ENCODE results near the gene RABGAP1L. TPM values are rescaled to one million over a fixed set of nuclear protein-coding genes. Genes with fewer than 3 reads are reported as not detected.

Gene RABGAP1L
- total RNA-seq, 6 experiments from 2014 or later, result 11.7 to 23.1 (median 18.5) TPM

- TF ChIP-seq, protein P1, sequence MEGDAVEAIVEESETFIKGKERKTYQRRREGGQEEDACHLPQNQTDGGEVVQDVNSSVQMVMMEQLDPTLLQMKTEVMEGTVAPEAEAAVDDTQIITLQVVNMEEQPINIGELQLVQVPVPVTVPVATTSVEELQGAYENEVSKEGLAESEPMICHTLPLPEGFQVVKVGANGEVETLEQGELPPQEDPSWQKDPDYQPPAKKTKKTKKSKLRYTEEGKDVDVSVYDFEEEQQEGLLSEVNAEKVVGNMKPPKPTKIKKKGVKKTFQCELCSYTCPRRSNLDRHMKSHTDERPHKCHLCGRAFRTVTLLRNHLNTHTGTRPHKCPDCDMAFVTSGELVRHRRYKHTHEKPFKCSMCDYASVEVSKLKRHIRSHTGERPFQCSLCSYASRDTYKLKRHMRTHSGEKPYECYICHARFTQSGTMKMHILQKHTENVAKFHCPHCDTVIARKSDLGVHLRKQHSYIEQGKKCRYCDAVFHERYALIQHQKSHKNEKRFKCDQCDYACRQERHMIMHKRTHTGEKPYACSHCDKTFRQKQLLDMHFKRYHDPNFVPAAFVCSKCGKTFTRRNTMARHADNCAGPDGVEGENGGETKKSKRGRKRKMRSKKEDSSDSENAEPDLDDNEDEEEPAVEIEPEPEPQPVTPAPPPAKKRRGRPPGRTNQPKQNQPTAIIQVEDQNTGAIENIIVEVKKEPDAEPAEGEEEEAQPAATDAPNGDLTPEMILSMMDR (IDR thresholded peaks at IDR 0.05), result no peak
- no peak for TF ChIP-seq POLR2A (IDR thresholded peaks at IDR 0.05)
- no peak for ATAC-seq
- H3K36me3 ChIP-seq, result no peaks in the 10 kb centered on the region
- no peak overlapping the region for H3K4me3 ChIP-seq
- no peaks in the 10 kb centered on the region for H3K9me3 ChIP-seq
- intact Hi-C loops (cut with DNase I), result no loop called here
- WGBS (ENCODE audit: insufficient coverage, low coverage, low lambda C conversion rate, missing lambda C conversion rate), result 100% methylated on average over 1 of the region's 2 CpGs
- H3K27me3 ChIP-seq, result no peaks in the 10 kb centered on the region
- no peak overlapping the region for H3K27ac ChIP-seq
- DNase-seq, result no peak
- H3K4me1 ChIP-seq, result peaks cover 0 to 10% (median 0%) of the 10 kb centered on the region in 4 donors
These were observed 577.5 kb downstream of the RABGAP1L start for GRCh38 chr1:174736831-174737230.

GRCh38 chr1:174740249-174740968 lies 581.1 kb downstream of the RABGAP1L start:
- 38% methylated on average over 2 of the region's 2 CpGs for WGBS (ENCODE audit: insufficient coverage, low coverage, low lambda C conversion rate, missing lambda C conversion rate)
- no peak overlapping the region for H3K27ac ChIP-seq
- H3K27me3 ChIP-seq, result no peaks in the 10 kb centered on the region
- TF ChIP-seq POLR2A (IDR thresholded peaks at IDR 0.05), result no peak
- TF ChIP-seq, protein P1 (IDR thresholded peaks at IDR 0.05), result no peak
- H3K4me1 ChIP-seq, result no peaks in the 10 kb centered on the region
- peak in 2 of 4 donors; percentile 65 to 91 for ATAC-seq
- no peak for DNase-seq
- H3K4me3 ChIP-seq, result no peak overlapping the region
- intact Hi-C loops (cut with DNase I), result loop anchor here in 1 of 2 donors (10.0 kb wide), 1 partner anchor 486 kb away; no protein-coding TSS in a partner anchor
- H3K9me3 ChIP-seq, result no peaks in the 10 kb centered on the region
- H3K36me3 ChIP-seq, result no peaks in the 10 kb centered on the region

GRCh38 chr1:174742805-174743653 lies 583.7 kb downstream of the RABGAP1L start:
- Histone ChIP-seq H3K4me1 (no peaks in the 10 kb centered on the region), H3K9me3 (no peaks in the 10 kb centered on the region), H3K4me3 (no peak overlapping the region), H3K27ac (no peak overlapping the region), H3K27me3 (no peaks in the 10 kb centered on the region), H3K36me3 (no peaks in the 10 kb centered on the region)
- DNase-seq (no peak), ATAC-seq (no peak)
- intact Hi-C loops (cut with DNase I), result loop anchor here in 1 of 2 donors (10.0 kb wide), 1 partner anchor 488 kb away; no protein-coding TSS in a partner anchor
- WGBS (ENCODE audit: insufficient coverage, low coverage, low lambda C conversion rate, missing lambda C conversion rate), result 47% methylated on average over 3 of the region's 3 CpGs
- TF ChIP-seq POLR2A (IDR thresholded peaks at IDR 0.05), result no peak
- TF ChIP-seq, protein P1 (IDR thresholded peaks at IDR 0.05), result no peak

DNA sequence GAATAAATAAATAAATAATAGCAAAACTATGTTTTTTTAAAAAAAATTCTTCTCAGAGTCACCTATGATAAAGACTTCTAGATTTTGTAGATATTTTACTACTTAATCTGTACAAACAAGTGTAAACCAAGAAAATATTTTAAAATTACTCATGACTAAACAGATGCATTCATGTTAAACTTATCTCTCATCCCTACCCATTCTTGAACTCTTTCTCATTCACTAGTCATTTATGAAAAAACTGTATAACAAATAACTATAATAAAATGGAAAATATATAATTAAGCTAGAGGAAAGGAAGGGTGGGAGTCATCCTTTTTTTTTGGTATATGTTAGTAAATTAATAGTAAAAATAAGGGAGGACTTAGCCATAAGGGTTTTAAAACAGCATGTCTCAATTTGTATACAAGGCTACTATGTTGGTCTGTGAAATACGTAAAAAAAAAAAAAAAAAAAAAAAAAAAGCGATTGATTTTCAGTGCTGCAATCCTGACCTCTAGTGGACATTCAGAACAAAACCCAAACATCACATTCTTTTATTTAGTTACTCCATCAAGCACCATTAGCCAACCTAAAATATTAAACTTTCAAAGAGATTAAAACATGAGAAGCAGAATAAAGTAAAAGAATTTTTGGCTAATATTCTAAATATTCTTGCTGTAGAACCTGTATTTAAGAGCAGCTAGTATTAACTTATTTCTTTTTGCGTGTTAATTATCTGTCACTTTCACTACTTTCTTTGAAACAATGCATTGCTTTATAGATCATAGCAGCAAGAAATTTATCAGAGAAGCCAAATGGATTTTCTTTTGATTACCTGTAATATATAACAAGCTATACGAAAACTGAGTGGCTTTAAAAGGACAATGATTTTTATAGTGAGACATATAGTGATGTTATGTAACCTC lies 584.6 kb downstream of the RABGAP1L start:
- TF ChIP-seq, protein P1 (IDR thresholded peaks at IDR 0.05), result peak; percentile 49 to 70 (median 70)
- TF ChIP-seq POLR2A (IDR thresholded peaks at IDR 0.05), result no peak
- WGBS (ENCODE audit: insufficient coverage, low coverage, low lambda C conversion rate, missing lambda C conversion rate), result 23% methylated on average over 4 of the region's 4 CpGs
- no peak for DNase-seq

More for the DNA sequence above, 584.6 kb downstream of the RABGAP1L start:
- intact Hi-C loops (cut with DNase I), result loop anchor here in 1 of 2 donors (10.0 kb wide), 1 partner anchor 489 kb away; no protein-coding TSS in a partner anchor
- no peaks in the 10 kb centered on the region for H3K4me1 ChIP-seq
- no peaks in the 10 kb centered on the region for H3K9me3 ChIP-seq
- no peaks in the 10 kb centered on the region for H3K36me3 ChIP-seq
- peak; percentile 60 to 81 (median 72) for ATAC-seq
- H3K27me3 ChIP-seq, result no peaks in the 10 kb centered on the region
- H3K4me3 ChIP-seq, result no peak overlapping the region
- no peak overlapping the region for H3K27ac ChIP-seq

Data from right lobe of liver (tissue), 6 donors.